GM18511 (cell line): ENCODE results near the gene CDHR1.
A peak's percentile ranks its signal among the peaks of the same experiment; 100 is the strongest.

ENCODE experiments used
- ATAC-seq: cut with Tn5 transposase; IDR thresholded peaks from one replicate; pipeline ENCODE4 v1.9.1; 2021; ENCODE audit warnings: mild to moderate bottlenecking, moderate library complexity; ENCODE audit not compliant: unreplicated experiment

CDHR1 gene

GRCh38 chr10:84198206-84198915, 4.0 kb downstream of the CDHR1 start:
- no peak for ATAC-seq

- no peak for ATAC-seq
Observed at GRCh38 chr10:84200537-84201243, 6.4 kb downstream of the CDHR1 start.

GRCh38 chr10:84201244-84201606, 6.9 kb downstream of the CDHR1 start:
- ATAC-seq = no peak

GRCh38 chr10:84201682-84202081, 7.3 kb downstream of the CDHR1 start:
- no peak for ATAC-seq

- no peak for ATAC-seq
Observed at GRCh38 chr10:84202349-84202748, 8.0 kb downstream of the CDHR1 start.

- peak; percentile 69 for ATAC-seq
Observed at GRCh38 chr10:84204122-84204521, 9.8 kb downstream of the CDHR1 start.

GRCh38 chr10:84204610-84205009, 10.3 kb downstream of the CDHR1 start:
- ATAC-seq = no peak

- peak; percentile 73 for ATAC-seq
Observed at GRCh38 chr10:84205049-84205852, 10.9 kb downstream of the CDHR1 start.

GRCh38 chr10:84205853-84206525, 11.7 kb downstream of the CDHR1 start:
- ATAC-seq = no peak

- ATAC-seq = no peak
Observed at GRCh38 chr10:84208023-84208422, 13.7 kb downstream of the CDHR1 start.

GRCh38 chr10:84211566-84211965, 17.2 kb downstream of the CDHR1 start:
- ATAC-seq = no peak

- no peak for ATAC-seq
Observed at GRCh38 chr10:84212014-84212413, 17.7 kb downstream of the CDHR1 start.

GRCh38 chr10:84213076-84213475, 18.7 kb downstream of the CDHR1 start:
- ATAC-seq = no peak

GRCh38 chr10:84214046-84214572, 19.8 kb downstream of the CDHR1 start:
- ATAC-seq = peak; percentile 9

GRCh38 chr10:84214612-84215235, 20.4 kb downstream of the CDHR1 start:
- ATAC-seq = peak; percentile 93

- no peak for ATAC-seq
Observed at GRCh38 chr10:84216834-84217233, 22.5 kb downstream of the CDHR1 start.

GRCh38 chr10:84217746-84218145, 23.4 kb downstream of the CDHR1 start:
- no peak for ATAC-seq

- ATAC-seq = no peak
Observed at GRCh38 chr10:84221916-84222315, 27.6 kb downstream of the CDHR1 start.

GRCh38 chr10:84224411-84225028, 30.2 kb downstream of the CDHR1 start:
- no peak for ATAC-seq
